ENCODE data around the gene PI4K2B.
"Not testable (repeated sequence)": the region's sequence is repeated elsewhere in the genome, so short reads cannot be mapped to it uniquely, and the experiment has no call there.

PI4K2B gene

DNA sequence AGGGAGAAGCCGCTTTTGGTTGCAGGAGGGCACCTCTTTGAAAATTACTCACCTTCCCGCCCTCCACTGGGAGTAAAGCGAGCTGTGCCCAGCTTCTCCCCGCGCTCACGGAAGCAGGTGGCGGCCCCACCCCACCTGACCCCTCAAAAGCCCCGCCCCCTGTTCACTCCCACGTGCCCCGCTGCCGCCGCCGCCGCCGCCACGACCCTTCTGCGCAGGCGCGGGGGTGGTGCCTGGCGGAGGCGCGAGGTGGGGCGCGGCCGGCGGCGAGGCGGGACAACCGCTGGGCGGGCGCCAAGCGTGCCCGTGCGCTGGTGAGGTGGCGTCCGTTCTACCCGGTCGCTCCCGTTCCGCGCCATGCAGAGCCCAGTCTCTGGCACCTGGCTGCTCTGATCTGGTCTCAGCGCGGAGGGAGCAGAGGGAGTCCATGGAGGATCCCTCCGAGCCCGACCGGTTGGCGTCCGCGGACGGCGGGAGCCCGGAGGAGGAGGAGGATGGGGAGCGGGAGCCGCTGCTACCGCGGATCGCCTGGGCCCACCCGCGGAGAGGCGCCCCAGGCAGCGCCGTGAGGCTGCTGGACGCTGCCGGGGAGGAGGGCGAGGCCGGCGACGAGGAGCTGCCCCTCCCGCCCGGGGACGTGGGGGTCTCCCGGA is at the start of gene PI4K2B:
PI4K2B (plus strand) TSS at position 297 of the 653 bp plus-strand sequence; CDS start at position 428, 131 bp downstream.
- peak; percentile 74 for DNase-seq

DNA sequence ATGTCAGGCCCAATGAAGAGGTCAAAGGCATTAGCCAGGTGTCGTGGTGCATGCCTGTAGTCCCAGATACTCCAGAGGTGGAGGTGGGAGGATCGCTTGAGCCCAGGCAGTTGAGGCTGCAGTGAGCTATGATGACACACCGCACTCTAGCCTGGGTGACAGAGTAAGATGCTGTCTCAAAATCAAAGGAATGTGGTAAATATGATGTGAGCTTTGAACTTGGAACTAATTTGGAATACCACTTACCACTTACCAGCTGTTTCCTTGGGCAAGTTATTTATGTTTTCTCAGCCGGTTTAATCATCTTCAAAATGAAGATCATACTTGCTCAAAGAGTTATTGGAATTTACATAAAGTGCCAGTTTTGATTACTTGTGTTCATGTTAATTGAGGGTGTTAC is 49.8 kb upstream of the PI4K2B start:
- DNase-seq = no peak

DNA sequence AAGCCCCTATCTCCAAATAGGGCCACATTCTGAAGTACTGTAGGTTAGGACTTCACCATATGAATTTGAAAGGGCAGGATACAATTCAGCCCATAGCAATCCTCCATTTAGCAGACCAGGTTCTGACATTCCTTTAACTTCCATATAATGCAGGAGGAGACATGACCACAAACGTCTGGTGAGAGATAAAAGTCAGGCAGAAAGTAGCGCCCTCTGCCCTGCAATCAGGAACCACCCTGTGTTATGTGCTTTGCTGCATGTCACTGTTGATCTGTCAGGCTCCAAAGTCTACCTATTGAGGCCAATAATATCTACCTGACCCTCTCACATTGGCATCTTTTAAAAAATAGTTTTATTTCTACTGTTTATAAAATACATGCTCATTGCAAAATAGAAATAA is 43.4 kb upstream of the PI4K2B start:
- no peak for DNase-seq

DNA sequence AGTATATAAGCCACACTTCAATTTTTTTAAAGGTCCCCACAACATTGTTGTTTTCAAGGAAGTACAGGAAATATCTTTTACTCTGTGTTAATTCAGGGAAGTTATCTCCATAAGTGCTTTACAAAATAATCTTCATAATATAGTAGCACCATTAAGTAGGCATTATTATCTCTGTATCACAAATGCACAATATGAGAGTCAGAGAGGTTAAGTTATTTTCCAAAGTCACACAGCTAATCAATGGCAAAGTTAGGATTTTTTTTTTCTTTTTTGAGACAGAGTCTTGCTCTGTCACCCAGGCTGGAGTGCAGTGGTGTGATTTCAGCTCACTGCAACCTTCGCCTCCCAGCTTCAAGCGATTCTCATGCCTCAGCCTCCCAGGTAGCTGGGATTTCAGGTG is 35.1 kb upstream of the PI4K2B start:
- no peak for DNase-seq

DNA sequence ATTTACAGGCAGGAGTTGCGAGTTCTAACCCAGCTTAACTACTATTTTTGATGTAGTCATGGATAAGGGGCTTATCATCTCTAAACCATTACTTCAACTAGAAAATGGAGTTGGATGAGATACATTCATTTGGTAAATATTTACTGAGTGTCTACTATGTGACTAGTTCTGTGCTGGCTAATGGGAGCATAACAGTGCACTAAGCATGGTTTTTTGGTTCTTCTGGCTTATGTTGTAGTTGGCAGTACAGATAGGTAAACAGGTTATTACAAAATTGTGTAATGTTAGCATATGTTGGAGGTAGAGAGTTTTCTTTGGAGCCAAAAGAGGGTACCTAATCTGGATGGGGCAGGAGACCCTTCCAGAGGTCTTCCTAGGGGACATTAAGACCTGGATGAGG is 25.8 kb upstream of the PI4K2B start:
- DNase-seq = no peak

DNA sequence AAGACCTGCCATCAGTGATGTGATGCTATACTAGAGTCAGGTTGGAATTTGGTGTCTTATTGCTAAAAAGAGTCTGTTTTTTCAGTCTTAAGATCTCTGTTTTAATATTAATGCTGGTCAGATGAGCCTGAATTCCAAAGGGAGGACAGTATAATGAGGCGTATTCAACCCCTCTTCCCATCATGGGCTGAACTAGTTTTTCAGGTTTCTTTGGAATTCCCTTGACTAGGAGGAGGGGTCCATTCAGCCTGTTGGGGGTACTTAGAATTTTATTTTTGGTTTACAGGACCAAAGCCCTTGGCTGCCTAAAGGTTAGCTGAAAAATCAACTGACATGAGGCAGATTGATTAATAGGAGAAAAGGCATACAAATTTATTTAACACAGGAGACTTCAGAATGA is 24.1 kb upstream of the PI4K2B start:
- DNase-seq = no peak

DNA sequence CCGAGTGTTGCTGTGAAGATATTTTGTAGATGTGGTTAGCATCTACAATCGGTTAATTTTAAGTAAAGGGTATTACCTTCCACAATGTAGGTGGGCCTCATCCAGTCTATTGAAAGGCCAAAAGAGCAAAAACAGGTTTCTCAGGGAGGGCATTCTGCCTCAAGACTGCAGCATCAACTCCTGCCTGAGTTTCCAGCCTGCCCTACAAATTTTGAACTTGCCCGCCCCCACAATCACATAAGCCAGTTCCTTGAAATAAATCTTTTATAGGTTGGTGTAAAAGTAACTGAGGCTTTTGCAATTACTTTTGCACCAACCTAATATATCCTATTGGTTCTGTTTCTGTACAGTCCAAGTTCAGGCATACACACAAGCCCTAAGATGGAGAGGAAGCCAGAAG is 22.1 kb upstream of the PI4K2B start:
- DNase-seq = no peak

DNA sequence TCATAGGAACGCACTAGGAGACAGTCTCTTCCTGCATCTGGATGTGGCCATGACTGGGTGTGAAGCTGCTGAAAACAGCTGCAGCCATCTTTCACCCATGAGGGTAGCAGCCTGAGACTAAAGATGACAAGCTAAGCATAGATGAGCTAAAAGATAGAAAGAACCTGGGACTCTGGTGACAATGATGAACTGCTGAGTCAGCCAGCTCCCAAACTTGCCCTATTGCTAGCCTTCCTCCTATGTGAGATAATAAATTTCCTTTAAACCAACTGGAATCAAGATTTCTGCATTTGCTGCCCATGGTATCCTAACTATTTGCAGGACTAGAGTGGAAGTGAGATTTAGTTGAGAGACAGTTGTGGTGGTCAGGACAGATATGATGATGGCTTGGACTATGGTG is 21.0 kb upstream of the PI4K2B start:
- no peak for DNase-seq

DNA sequence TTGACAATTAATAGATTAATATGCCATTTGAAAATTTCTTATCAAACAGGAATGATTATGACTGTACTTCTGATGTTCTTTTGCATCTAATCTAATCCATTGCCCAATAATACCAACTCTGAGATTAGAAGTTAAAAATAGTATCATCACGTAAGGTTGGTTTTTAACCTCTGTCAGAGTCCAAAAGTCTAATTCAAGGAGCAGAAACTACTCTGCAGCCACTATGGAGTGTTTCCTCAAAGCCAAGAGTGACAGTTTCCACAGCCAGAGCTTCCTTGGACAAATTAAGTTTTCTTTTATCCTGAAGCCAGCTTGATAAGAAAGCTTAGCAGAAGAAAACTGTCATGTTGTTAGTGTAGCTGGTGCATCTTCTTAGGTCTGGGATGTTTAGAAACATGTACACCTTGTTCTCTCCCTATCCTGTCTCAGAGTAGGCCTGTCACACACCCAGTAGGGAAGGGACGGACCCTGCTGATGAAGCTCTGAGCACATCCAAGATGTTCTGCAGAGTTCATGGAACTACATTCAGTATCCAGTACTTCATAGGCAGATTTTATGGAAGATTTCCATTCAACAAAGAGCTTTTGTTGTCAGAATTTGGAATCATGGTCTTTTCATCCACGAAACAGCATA is 20.4 kb upstream of the PI4K2B start:
- no peak for DNase-seq

DNA sequence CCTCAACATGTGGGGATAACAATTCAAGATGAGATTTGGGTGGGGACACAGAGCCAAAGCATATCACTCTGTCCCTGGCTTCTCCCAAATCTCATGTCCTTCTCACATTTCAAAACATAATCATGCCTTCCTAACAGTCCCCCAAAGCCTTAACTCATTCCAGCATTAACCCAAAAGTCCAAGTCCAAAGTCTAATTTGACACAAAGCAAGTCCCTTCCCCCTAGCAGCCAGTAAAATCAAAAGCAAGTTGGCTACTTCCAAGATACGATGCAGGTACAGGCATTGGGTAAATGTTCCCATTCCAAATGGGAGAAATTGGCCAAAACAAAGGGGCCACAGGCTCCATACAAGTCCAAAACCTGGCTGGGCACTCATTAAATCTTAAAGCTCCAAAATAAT is 19.1 kb upstream of the PI4K2B start:
- DNase-seq = not testable (repeated sequence)

DNA sequence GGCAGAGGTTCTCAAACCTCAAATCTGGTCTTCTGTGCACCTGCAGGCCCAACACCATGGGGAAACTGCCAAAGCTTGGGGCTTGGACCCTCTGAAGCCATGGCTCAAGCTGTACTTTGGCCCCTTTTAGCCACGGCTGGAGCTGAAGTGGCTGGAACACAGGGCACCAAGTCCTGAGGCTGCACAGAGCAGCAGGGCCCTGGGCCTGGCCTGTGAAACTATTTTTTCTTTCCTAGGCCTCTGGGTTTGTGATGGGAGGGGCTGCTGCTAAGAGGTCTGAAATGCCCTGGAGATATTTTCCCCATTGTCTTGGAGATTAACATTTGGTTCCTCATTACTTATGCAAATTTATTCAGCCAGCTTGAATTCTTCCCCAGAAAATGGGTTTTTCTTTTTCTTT is 18.3 kb upstream of the PI4K2B start:
- DNase-seq = no peak

DNA sequence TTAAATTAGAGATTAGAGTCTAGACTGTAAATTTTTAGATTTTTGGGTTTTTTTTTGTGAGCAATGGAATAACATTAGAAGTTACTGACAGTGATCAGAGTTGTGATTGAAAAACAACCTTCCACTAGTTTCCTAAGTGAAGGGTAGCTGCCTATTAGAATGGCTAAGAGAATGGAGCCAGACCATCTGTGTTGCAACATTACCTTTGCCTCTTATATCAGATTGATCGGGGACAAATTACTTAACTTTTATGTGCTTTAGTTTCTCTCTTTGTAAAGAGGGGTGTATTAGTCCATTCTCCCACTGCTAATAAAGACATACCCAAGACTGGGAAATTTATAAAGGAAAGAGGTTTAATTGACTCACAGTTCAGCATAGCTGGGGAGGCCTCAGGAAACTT is 12.5 kb upstream of the PI4K2B start:
- no peak for DNase-seq

DNA sequence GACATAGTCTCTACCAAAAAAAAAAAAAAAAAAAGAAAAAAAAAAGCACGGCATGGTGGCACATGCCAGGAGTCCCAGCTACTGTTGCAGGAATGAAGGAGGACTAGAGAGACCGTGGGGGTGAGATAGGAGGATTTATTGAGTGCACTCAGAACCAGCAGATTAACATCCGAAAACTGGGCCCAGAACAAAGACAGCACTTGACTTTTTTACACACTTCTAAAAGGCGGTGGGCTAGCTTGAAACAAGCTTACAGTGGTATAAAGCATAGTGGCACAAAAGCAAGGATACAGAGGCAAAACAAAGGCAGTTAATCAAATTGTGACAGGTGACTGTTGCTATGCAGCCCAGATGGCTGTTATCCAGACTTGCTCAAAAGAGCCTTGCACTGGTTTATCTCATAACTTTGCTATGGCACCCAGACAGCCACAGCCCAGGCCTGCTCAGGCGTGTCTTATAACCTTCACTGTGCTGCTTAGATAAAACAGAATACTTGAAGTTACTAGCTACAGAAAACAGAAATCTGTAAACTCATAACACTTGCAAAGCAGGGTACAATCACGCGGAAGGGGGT is 9.9 kb upstream of the PI4K2B start:
- DNase-seq = no peak

DNA sequence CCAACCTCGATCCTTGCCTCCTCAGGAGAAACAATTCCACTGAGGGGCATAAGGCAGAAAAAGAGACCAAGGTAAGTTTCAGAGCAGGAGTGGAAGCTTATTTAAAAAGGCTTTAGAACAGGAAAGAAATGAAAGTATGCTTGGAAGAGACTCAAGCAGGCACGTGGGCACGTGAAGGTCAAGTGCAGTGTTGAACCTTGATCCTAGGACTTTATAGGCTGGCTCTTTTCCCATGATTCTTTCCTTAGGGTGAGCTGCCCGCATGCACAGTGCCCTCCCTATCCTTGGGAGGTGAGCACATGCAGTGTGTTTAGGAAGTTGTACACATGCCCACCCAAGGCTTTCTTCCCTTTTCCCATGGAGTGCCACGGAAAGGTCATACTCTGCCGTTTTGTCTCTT is 4.0 kb upstream of the PI4K2B start:
- DNase-seq = no peak

DNA sequence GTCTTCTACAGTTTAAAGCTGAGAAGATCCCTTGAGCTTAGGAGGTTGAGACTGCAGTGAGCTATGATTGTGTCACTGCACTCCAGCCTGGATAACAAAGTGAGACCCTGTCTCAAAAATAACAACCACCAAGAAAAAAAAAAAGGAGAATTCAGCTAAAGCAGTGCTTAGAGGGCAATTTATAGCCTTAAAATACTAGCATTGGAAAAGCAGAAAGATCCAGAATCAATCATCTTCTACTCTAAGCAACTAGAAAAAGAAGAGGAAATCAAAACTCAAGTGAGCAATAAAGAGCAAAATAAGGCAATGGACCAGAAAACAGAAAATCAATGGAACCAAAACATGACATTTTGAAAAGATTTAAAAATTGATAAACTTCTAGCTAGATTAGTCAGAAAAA is 639 bp upstream of the PI4K2B start:
- DNase-seq = no peak

DNA sequence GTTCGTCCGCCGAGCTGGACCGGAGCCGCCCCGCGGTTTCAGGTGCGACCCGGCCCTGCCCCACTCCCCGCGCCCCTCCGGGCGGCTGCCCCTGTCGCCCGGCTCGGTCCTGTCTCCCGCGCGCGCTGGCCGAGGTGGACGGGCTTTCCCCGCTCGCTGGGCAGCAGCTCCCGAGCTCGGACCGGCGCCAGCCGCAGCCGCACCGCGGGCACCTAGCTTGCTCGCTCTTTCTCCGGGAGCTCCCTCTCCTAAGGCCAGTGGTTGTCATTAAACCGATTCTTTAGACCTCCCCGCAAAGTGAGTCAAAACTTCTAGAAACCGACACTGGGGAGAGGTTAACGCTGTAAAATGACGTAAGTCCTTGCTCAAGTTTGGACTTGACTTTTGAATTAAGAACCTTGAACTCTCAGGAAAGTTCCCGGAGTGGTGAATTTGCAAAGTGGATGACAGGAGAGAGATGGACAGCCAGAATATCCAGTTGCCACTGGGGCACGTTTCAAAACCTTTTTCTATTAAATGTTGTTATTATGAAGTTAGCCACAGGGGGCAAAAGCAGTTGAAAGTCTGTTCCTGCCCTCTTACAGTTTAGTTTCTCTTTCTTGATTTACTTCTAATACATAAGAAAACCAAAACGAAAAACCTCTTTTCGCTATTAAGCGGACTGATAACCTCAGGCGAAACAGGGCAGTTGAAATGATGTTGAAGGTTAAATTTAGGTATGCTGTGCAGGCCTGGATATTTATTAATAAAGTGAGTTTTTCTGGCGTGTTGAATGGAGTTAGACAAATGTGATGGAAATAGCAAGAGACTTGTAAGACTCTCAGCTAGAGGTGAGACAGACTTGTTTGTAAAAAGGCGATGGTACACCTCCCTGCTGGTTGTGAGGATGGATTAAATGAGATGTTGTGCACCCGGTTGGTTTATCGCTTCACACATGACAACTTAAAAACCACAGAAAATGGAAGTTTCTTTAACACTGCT is 847 bp downstream of the PI4K2B start:
- peak; percentile 62 for DNase-seq

DNA sequence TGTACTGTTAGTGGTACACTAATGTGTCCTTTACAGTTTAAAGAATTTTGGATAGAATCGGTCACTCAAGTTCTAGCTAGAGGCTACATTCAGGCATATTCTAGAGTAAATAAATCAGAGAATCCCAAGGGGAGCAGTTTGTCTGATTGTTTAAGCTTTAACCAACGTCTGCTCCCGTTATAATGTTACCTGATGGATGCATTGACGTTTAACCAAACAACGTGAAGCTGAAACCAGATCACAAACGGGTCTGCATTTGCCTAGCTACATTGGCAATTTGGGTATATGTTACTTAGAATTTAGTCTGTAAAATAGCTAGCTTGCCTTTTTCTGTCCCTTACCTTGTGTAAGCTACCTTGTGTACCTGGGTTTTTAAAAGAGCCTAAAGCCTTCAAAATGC is 1.6 kb downstream of the PI4K2B start:
- peak; percentile 62 for DNase-seq

DNA sequence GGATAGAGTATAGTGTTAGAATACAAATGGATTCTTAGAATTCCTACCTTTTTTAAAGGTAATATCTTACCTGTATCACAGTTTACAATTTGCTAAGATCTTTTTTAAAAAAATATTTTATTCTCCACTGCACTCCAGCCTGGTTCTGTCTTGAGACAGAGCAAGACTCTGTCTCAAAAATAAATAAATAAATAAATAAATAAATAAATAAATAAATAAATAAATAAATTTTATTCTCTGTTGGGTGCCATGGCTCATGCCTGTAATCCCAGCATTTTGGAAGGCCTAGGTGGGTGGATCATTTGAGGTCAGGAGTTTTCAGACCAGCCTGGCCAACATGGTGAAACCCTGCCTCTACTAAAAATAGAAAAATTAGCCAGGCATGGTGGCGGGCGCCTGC is 2.2 kb downstream of the PI4K2B start:
- DNase-seq = not testable (repeated sequence)

DNA sequence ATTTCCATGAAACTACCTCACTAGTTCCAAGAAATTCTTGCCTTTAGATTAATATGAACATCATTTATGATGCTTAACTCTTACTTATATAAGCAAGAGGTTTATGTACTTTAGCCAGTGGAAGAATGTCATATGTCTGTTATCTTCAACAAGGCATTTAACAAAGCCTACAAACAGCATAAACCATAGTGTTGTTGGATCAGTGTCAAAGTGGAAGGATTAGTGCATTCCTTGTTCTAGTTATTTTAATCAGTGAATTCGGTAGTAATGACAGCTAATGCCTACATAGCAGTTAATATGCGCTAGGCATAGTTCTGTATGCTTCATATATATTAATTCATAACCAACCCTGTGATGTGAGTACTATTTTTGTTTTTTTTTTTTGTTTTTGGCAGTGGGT is 3.1 kb downstream of the PI4K2B start:
- no peak for DNase-seq

DNA sequence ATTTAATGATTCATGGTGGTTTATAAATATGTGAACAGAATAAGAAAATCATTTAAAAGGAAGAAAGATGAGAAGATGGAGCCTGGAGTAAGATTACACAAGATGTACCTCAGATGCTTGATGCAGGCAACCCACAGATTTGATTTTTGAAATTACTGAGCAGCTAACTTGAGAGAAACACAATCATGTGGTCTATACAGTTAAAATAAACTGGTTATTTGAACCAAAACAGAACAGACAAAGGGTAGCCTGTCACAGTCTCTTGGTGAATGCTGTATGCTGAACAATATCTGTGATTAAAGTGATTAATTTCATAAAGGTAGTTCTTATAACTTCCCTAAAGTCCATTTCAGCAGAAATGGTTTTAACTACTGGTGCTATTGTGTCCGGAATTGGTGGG is 4.2 kb downstream of the PI4K2B start:
- no peak for DNase-seq

DNA sequence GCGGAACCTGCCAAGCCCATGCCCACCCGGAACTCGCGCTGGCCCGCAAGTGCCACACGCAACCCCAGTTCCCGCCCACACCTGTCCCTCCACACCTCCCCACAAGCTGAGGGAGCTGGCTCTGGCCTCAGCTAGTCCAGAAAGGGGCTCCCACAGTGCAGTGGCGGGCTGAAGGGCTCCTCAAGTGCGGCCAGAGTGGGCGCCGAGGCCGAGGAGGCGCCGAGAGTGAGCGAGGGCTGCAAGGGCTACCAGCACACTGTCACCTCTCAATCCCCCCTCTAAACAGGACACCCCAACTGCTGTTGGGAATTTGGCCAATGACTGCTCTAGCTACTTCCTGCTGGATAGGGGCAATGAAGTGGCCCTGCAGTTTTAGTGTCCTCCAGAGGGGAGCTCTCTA is 5.7 kb downstream of the PI4K2B start:
- not testable (repeated sequence) for DNase-seq

DNA sequence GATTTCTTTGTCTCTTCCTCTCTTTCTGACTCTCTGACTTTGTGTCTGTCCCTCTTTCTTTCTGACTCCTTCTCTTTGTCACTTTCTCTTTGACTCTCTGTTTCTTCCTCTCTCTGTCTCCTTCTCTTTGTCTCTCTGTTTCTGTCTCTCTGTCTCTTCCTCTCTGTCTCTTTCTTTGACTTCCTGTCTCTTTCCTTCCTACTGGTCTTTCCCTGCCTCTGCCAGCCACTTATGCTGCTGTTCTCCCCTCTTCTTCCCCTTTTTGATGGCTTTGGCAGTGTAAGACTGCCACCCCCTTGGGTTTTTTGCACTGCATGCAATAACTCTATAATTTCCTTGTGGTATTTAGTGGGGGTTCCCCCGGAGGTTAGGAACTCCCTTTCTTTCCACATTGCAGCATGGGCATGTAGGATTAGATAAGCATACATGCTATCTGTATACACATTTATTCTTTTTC is 6.9 kb downstream of the PI4K2B start:
- DNase-seq = not testable (repeated sequence)

DNA sequence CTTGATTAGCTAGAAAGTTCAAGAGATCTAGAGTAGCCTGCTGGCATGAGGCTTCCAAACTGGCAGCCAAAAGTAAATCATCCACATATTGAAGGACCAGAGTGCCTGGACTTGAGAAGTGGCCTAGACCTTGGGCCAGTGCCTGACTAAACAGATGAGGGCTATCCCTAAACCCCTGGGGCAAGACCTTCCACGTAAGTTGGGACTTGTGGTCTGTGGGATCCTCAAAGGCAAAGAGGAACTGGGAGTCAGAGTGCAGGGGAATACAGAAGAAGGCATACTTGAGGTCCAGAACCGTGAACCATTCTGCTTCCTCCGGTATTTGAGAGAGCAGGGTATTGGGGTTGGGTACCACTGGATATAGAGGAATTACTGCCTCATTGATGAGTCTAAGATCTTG is 8.4 kb downstream of the PI4K2B start:
- DNase-seq = not testable (repeated sequence)
